Prostate gland (tissue), 2 donors: ENCODE data around the gene BOC. TPM values are rescaled to one million over a fixed set of nuclear protein-coding genes. Genes with fewer than 3 reads are reported as not detected.

Experiments used
- DNase-seq: peaks from one replicate; pipeline ENCODE4 v3.0.0-alpha.2; 2019; ENCODE audit warnings: low spot score
- H3K27ac ChIP-seq, 2 donors: fragments of 200-600 bp; sonication (generic); 2 replicates each; pipeline ENCODE4 v1.5.1; 2017 to 2019
- H3K27me3 ChIP-seq: fragments of 200-600 bp; sonication (generic); replicated peaks from 2 replicates; pipeline ENCODE4 v1.5.1; 2019; ENCODE audit not compliant: insufficient read depth
- H3K36me3 ChIP-seq, 2 donors: fragments of 200-600 bp; sonication (generic); 1 replicate in 1 of 2; 2 replicates in 1 of 2; pipeline versions ENCODE4 v1.5.1 to v1.8.1; 2017 to 2019
- H3K4me1 ChIP-seq: fragments of 200-600 bp; sonication (generic); replicated peaks from 2 replicates; pipeline ENCODE4 v1.5.1; 2019
- H3K4me3 ChIP-seq, 2 donors: fragments of 200-600 bp; sonication (generic); 2 replicates each; pipeline ENCODE4 v1.5.1; 2017 to 2019
- H3K9me3 ChIP-seq: fragments of 200-600 bp; sonication (generic); 2 replicates; pipeline ENCODE4 v1.5.1; 2017
- POLR2A ChIP-seq: fragments of 450-650 bp; IDR thresholded peaks from one replicate; pipeline ENCODE4 v1.6.1; 2016; ENCODE audit warnings: antibody characterized with exemption, mild to moderate bottlenecking
- POLR2AphosphoS5 ChIP-seq: sonication (generic); formaldehyde crosslinking; IDR thresholded peaks from one replicate; pipeline ENCODE4 v1.6.1; 2017; ENCODE audit warnings: antibody characterized with exemption
- WGBS: methylation state at CpG from one replicate; pipeline ENCODE4 v1.1.5; 2018; 5-methylcytosine and 5-hydroxymethylcytosine counted together
- intact Hi-C: fragments of 100-400 bp; cut with DNase I; formaldehyde crosslinking; loops from one replicate; pipeline ENCODE4 v1.14.2; 2022
- total RNA-seq, 2 donors: library from RNA; depleted of rRNA; stranded (reverse); fragments of >200 nt; gene quantifications; one replicate each; pipeline ENCODE4 v1.1.0, GENCODE V29; 2016
- TF ChIP-seq, protein P1 (sequence below), 4 experiments: fragments of 200-600 bp in 2 of 4; fragments of 450-650 bp in 2 of 4; sonication (generic) in 2 of 4; IDR thresholded peaks; 1 replicate in 3 of 4; 2 replicates in 1 of 4; pipeline ENCODE4 v1.5.1; 2016 to 2019; ENCODE audit warnings: antibody characterized with exemption in 4 of 4, mild to moderate bottlenecking in 2 of 4, moderate library complexity in 2 of 4

Gene BOC
- total RNA-seq, 2 donors from 2014 or later, result 41.4 to 42.3 TPM

GRCh38 chr3:113287111-113287802 is 75.9 kb downstream of the BOC start:
- intact Hi-C loops, result loop anchor here (2.0 kb wide), 2 partner anchors 72 to 150 kb away; no protein-coding TSS in a partner anchor

DNA sequence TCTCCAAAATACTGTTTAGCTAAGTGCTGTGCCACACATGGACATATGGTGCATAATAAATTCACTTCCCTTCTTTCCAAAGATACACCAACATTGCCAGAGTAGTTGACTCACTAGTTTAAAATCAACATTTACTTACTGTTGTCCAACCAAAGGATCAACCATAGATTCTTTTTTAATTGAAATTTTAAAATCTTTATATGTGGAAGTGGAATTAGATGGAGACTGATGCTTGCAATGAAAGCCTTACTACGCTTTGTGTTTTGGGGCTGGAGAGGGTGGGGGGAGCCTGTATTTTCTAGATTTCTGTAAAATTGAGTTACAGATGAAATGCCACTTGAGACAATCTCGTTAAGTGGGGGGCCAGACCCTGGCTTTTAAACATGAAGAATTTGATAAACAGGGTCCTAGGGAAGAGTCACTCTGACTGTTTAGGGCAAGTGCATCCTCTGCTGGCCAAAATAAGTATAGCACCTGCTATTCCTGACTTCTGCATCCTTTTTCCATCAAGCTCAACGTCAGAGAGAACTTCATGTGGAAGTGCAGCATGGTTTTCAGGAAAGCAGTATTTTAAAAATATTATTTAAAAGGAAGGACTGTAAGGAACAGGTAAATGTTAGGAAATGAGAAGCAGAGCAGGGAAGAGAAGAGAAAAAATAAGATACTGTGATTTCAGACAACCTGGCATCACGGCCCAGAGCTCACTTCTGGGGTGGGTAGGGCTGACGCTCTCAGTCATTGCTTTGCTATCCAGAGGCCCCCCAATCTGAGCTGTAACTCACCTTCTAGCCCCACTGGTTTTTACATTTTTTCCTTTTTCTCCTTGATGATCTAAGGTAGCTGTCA is 76.7 kb downstream of the BOC start:
- DNase-seq, result peak; percentile 60
- Histone ChIP-seq H3K27me3 (no peaks in the 10 kb centered on the region), H3K4me3 (no peak overlapping the region), H3K27ac (peak overlapping the region; percentile 50 to 59), H3K4me1 (no peaks in the 10 kb centered on the region), H3K36me3 (no peaks in the 10 kb centered on the region), H3K9me3 (no peaks in the 10 kb centered on the region)
- WGBS, result 49% methylated on average over 5 of the region's 5 CpGs
- no peak for TF ChIP-seq POLR2A
- TF ChIP-seq POLR2AphosphoS5, result no peak
- TF ChIP-seq, protein P1, sequence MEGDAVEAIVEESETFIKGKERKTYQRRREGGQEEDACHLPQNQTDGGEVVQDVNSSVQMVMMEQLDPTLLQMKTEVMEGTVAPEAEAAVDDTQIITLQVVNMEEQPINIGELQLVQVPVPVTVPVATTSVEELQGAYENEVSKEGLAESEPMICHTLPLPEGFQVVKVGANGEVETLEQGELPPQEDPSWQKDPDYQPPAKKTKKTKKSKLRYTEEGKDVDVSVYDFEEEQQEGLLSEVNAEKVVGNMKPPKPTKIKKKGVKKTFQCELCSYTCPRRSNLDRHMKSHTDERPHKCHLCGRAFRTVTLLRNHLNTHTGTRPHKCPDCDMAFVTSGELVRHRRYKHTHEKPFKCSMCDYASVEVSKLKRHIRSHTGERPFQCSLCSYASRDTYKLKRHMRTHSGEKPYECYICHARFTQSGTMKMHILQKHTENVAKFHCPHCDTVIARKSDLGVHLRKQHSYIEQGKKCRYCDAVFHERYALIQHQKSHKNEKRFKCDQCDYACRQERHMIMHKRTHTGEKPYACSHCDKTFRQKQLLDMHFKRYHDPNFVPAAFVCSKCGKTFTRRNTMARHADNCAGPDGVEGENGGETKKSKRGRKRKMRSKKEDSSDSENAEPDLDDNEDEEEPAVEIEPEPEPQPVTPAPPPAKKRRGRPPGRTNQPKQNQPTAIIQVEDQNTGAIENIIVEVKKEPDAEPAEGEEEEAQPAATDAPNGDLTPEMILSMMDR (IDR thresholded peaks at IDR 0.05), result peak; percentile 97 to 99 (median 98)
- intact Hi-C loops, result loop anchor here (2.0 kb wide), 3 partner anchors 73 to 235 kb away; no protein-coding TSS in a partner anchor

More at GRCh38 chr3:113287111-113287802, 75.9 kb downstream of the BOC start:
- Histone ChIP-seq H3K36me3 (no peaks in the 10 kb centered on the region), H3K9me3 (no peaks in the 10 kb centered on the region), H3K27me3 (no peaks in the 10 kb centered on the region), H3K27ac (peak overlapping the region; percentile 50 to 59), H3K4me1 (no peaks in the 10 kb centered on the region), H3K4me3 (no peak overlapping the region)
- peak; percentile 49 for DNase-seq
- TF ChIP-seq POLR2AphosphoS5, result peak; percentile 62
- TF ChIP-seq, protein P1 (IDR thresholded peaks at IDR 0.05), result no peak
- WGBS, result 35% methylated on average over 10 of the region's 10 CpGs

DNA sequence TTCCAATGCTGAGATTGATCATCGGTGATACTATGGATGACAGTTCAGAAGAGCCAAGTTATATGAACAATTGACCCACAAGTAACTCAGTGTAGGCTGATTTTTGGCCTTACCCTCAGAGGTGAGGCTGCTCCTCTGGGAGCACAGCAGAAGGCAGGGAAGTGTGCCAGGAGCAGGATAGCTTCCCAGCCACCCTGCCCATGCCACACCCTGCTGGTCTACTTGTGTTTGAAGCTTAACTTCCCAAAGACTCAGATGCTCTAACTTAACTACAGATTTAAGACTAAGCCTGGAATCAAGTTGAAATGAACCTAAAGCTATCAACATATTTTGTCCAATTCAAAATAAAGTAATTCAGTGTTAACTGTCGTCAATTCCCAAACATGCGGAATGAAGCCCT is 77.5 kb downstream of the BOC start:
- intact Hi-C loops, result loop anchor here (2.0 kb wide), 1 partner anchor 236 kb away; no protein-coding TSS in a partner anchor
- WGBS, result 93% methylated on average over 3 of the region's 3 CpGs
- TF ChIP-seq POLR2AphosphoS5 (no peak), POLR2A (no peak)
- TF ChIP-seq, protein P1 (IDR thresholded peaks at IDR 0.05), result no peak

GRCh38 chr3:113291572-113291971 is 80.2 kb downstream of the BOC start:
- H3K9me3 ChIP-seq, result no peaks in the 10 kb centered on the region
- intact Hi-C loops, result no loop called here
- WGBS, result 52% methylated on average over 6 of the region's 6 CpGs
- no peaks in the 10 kb centered on the region for H3K36me3 ChIP-seq
- H3K4me1 ChIP-seq, result no peaks in the 10 kb centered on the region
- H3K27me3 ChIP-seq, result no peaks in the 10 kb centered on the region
- TF ChIP-seq, protein P1 (IDR thresholded peaks at IDR 0.05), result no peak
- no peak for TF ChIP-seq POLR2AphosphoS5
- no peak for TF ChIP-seq POLR2A
- DNase-seq, result no peak
- no peak overlapping the region for H3K4me3 ChIP-seq
- no peak overlapping the region for H3K27ac ChIP-seq

More for the DNA sequence above, 77.5 kb downstream of the BOC start:
- Histone ChIP-seq H3K4me1 (no peaks in the 10 kb centered on the region), H3K9me3 (no peaks in the 10 kb centered on the region), H3K27ac (no peak overlapping the region), H3K36me3 (no peaks in the 10 kb centered on the region), H3K4me3 (no peak overlapping the region), H3K27me3 (no peaks in the 10 kb centered on the region)
- no peak for DNase-seq
